Ovary (tissue), 3 donors: ENCODE measurements around the gene CILP.

Experiments used
- EP300 ChIP-seq: sonication (generic); formaldehyde crosslinking; IDR thresholded peaks from one replicate; pipeline ENCODE4 v1.6.1; 2017; ENCODE audit warnings: antibody characterized with exemption
- POLR2A ChIP-seq: fragments of 450-650 bp; IDR thresholded peaks from one replicate; pipeline ENCODE4 v1.6.1; 2017; ENCODE audit warnings: antibody characterized with exemption, mild to moderate bottlenecking, moderate library complexity
- TF ChIP-seq, protein P1 (sequence below), 3 donors: fragments of 450-650 bp in 2 of 3; fragments of 200-600 bp in 1 of 3; IDR thresholded peaks; one replicate each; pipeline versions ENCODE4 v1.5.1 to v1.8.0; 2016 to 2022; ENCODE audit warnings: antibody characterized with exemption in 3 of 3, mild to moderate bottlenecking in 1 of 3
- donor health status: DM: no; HTN: no; CAD: no.

- TF ChIP-seq, protein P1, sequence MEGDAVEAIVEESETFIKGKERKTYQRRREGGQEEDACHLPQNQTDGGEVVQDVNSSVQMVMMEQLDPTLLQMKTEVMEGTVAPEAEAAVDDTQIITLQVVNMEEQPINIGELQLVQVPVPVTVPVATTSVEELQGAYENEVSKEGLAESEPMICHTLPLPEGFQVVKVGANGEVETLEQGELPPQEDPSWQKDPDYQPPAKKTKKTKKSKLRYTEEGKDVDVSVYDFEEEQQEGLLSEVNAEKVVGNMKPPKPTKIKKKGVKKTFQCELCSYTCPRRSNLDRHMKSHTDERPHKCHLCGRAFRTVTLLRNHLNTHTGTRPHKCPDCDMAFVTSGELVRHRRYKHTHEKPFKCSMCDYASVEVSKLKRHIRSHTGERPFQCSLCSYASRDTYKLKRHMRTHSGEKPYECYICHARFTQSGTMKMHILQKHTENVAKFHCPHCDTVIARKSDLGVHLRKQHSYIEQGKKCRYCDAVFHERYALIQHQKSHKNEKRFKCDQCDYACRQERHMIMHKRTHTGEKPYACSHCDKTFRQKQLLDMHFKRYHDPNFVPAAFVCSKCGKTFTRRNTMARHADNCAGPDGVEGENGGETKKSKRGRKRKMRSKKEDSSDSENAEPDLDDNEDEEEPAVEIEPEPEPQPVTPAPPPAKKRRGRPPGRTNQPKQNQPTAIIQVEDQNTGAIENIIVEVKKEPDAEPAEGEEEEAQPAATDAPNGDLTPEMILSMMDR (IDR thresholded peaks at IDR 0.05) = no peak
- TF ChIP-seq EP300 (no peak), POLR2A (no peak)
Observed at GRCh38 chr15:65208647-65209046, 2.6 kb downstream of the CILP start.
